Measurements from ENCODE around the gene TMEM256. TPM values are rescaled to one million over a fixed set of nuclear protein-coding genes. Genes with fewer than 3 reads are reported as not detected.

TMEM256 gene
- total and polyA plus RNA-seq, 9 of the 15 experiments (the other 6 are each of a cell fraction or from before 2014, with no cell fraction given): 43.4 to 177 (median 68.5) TPM

DNA sequence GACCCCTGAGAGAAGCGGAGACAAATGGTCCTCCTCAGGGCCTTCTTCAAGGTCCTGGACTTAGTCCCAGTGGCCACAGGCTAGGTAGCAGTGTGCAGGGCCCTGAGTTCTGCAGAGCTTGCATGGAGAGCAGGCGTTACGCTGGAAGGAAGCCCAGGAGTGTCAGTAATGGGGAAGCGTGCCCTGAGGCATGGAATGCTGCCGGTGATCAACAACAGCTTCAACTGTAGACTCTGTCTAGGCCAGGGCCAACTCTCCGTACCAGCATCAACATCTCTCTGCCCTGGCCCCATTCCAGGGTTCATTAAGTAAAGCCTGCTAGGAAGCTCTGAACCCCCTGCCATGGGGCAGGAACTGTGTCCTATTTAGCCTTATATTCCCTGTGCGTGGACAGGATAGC is 23.6 kb downstream of the TMEM256 start:
- intact Hi-C loops (cut with micrococcal nuclease) (no loop called here), in situ Hi-C loops (cut with MboI) (no loop called here)
- DNase-seq (ENCODE audit: extremely low read depth in 1 of 4, low spot score in 3 of 4): no peak
- Histone ChIP-seq H3K79me2 (ENCODE audit: control insufficient read depth, insufficient read depth, low read length) (no peaks in the 10 kb centered on the region; the same call in 2 of the 3 replicates), H3K9ac (ENCODE audit: insufficient read depth in 1 of 2, low read depth in 2 of 2, low read length in 2 of 2) (peak overlapping the region; percentile 60 to 90; a peak in 2 of 4 replicates), H3K4me3 (peak overlapping the region; percentile 52), H3K36me3 (ENCODE audit: control insufficient read depth, insufficient read depth, low read length) (no peaks in the 10 kb centered on the region), H3K4me1 (replicated peaks in 1 of 2; ENCODE audit: control insufficient read depth in 2 of 2, insufficient read depth in 2 of 2, low read length in 2 of 2) (peaks cover 8 to 18% of the 10 kb centered on the region in 2 experiments; a peak in 4 of 5 replicates), H3K27me3 (ENCODE audit: control insufficient read depth in 2 of 2, insufficient read depth in 2 of 2, low read length in 2 of 2) (no peaks in the 10 kb centered on the region), H3K9me1 (ENCODE audit: control insufficient read depth, insufficient read depth, low read length) (no peaks in the 10 kb centered on the region), H4K20me1 (replicated peaks; ENCODE audit: control insufficient read depth, insufficient read depth, low read length) (no peaks in the 10 kb centered on the region), H3K9me3 (replicated peaks; ENCODE audit: control insufficient read depth, insufficient read depth, low read depth, low read length) (peaks cover 2% of the 10 kb centered on the region; the same call in 1 of the 2 replicates), H3K4me2 (ENCODE audit: insufficient read depth, low read length) (peak overlapping the region; percentile 68), H2AFZ (ENCODE audit: low read depth, low read length) (peak overlapping the region; percentile 93), H3K27ac (ENCODE audit: extremely low read depth, low read depth, low read length) (no peak overlapping the region)
- no TSS peak for BruUV-seq (replicated peaks)
- 62% methylated on average over 6 of the region's 7 CpGs for WGBS (ENCODE audit: insufficient coverage, low coverage, missing lambda C conversion rate)
- TF ChIP-seq JUND (IDR thresholded peaks at IDR 0.05; ENCODE audit: borderline replicate concordance, low read depth, low read length): no peak
- no peak for TF ChIP-seq JUND (tag; IDR thresholded peaks at IDR 0.05; ENCODE audit: borderline replicate concordance, low read depth, low read length)
- TF ChIP-seq CAMTA2 (CRISPR knock-in tag; conservative IDR thresholded peaks at IDR 0.05): no peak
- no peak for TF ChIP-seq TAF1 (IDR thresholded peaks at IDR 0.05; ENCODE audit: control insufficient read depth, extremely low read depth, insufficient read depth, low read length, severe bottlenecking)
- no peak for TF ChIP-seq RB1 (IDR thresholded peaks at IDR 0.05; ENCODE audit: low read depth)
- no peak for TF ChIP-seq SMARCB1 (IDR thresholded peaks at IDR 0.05; ENCODE audit: insufficient read length, low read depth)
- no peak for TF ChIP-seq ZNF79 (CRISPR knock-in tag; IDR thresholded peaks at IDR 0.05; ENCODE audit: low read depth)
- no peak for TF ChIP-seq COPS2 (conservative IDR thresholded peaks at IDR 0.05)
- no peak for TF ChIP-seq GTF2F1 (IDR thresholded peaks at IDR 0.05; ENCODE audit: low read depth, low read length)
- TF ChIP-seq, protein P1, sequence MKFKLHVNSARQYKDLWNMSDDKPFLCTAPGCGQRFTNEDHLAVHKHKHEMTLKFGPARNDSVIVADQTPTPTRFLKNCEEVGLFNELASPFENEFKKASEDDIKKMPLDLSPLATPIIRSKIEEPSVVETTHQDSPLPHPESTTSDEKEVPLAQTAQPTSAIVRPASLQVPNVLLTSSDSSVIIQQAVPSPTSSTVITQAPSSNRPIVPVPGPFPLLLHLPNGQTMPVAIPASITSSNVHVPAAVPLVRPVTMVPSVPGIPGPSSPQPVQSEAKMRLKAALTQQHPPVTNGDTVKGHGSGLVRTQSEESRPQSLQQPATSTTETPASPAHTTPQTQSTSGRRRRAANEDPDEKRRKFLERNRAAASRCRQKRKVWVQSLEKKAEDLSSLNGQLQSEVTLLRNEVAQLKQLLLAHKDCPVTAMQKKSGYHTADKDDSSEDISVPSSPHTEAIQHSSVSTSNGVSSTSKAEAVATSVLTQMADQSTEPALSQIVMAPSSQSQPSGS (CRISPR knock-in tag; IDR thresholded peaks at IDR 0.05): no peak
- no peak for TF ChIP-seq ZNF316 (IDR thresholded peaks at IDR 0.05)
- no peak for TF ChIP-seq CCNT2 (IDR thresholded peaks at IDR 0.05; ENCODE audit: borderline replicate concordance, extremely low read depth, insufficient read length, low read depth, low read length)
- ATAC-seq: peak; percentile 15; the same call in 2 of the 3 replicates
- ChIA-PET POLR2A (interaction anchor here (0.5 to 0.9 kb wide), 5 partner anchors 12 to 105 kb away, joined by 3 to 4 read pairs (median 3); no protein-coding TSS in a partner anchor), CTCF (ENCODE audit: low intra/inter-chr PET ratio) (no interaction called here)
- FAIRE-seq: no peak
